ENCODE results near the gene DACH1. TPM values are rescaled to one million over a fixed set of nuclear protein-coding genes. Genes with fewer than 3 reads are reported as not detected.

The DACH1 gene
- total RNA-seq, 1 donor from 2014 or later = 1.6 TPM

DNA sequence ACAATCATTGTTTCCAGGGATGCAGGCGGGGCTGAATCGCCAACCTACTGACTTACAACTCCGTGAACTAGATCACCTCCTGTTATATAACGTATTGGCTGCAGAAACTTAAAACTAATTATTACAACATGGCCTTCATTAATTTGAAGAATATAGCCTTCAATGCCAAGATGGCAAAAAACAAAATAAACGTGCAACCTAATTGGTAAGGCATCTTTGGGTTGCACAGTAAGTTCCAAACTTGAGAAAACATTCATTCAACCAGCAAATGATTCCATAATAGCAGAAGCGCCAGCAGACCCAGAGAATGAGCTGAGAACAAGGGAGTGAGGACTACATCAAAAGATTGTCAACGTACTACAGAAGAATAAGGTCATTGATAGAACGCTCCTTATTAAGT is 39.8 kb downstream of the DACH1 start:
- H4K20me1 ChIP-seq (ENCODE audit: insufficient read depth, low read length) = no peaks in the 10 kb centered on the region
- H3K4me2 ChIP-seq (ENCODE audit: low read length) = no peak overlapping the region
- Mint-ChIP-seq H3K9me3 (ENCODE audit: unreplicated experiment) (no peaks in the 10 kb centered on the region), H3K36me3 (ENCODE audit: low read depth, unreplicated experiment) (no peaks in the 10 kb centered on the region), H3K27ac (ENCODE audit: unreplicated experiment) (no peak overlapping the region), H3K4me1 (ENCODE audit: low read depth, unreplicated experiment) (peaks cover 6% of the 10 kb centered on the region), H3K27me3 (ENCODE audit: low read depth, unreplicated experiment) (no peaks in the 10 kb centered on the region), H3K4me3 (ENCODE audit: unreplicated experiment) (no peak overlapping the region)
- H3K79me2 ChIP-seq (ENCODE audit: insufficient read depth, low read length) = no peaks in the 10 kb centered on the region
- FAIRE-seq (no peak), DNase-seq (ENCODE audit: low read depth) (no peak)
- H3K4me3 ChIP-seq (ENCODE audit: insufficient read depth, low read depth, low read length) = no peak overlapping the region
- H3K27ac ChIP-seq (ENCODE audit: low read depth, low read length) = no peak overlapping the region
- H3K27me3 ChIP-seq (ENCODE audit: insufficient read depth, low read length) = no peaks in the 10 kb centered on the region
- no peaks in the 10 kb centered on the region for H3K9me3 ChIP-seq (ENCODE audit: insufficient read depth, low read depth, low read length)
- TF ChIP-seq, protein P1, sequence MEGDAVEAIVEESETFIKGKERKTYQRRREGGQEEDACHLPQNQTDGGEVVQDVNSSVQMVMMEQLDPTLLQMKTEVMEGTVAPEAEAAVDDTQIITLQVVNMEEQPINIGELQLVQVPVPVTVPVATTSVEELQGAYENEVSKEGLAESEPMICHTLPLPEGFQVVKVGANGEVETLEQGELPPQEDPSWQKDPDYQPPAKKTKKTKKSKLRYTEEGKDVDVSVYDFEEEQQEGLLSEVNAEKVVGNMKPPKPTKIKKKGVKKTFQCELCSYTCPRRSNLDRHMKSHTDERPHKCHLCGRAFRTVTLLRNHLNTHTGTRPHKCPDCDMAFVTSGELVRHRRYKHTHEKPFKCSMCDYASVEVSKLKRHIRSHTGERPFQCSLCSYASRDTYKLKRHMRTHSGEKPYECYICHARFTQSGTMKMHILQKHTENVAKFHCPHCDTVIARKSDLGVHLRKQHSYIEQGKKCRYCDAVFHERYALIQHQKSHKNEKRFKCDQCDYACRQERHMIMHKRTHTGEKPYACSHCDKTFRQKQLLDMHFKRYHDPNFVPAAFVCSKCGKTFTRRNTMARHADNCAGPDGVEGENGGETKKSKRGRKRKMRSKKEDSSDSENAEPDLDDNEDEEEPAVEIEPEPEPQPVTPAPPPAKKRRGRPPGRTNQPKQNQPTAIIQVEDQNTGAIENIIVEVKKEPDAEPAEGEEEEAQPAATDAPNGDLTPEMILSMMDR (IDR thresholded peaks at IDR 0.05; ENCODE audit: insufficient read depth, low read depth, low read length) = no peak
- no peak for TF ChIP-seq EZH2 (IDR thresholded peaks at IDR 0.05; ENCODE audit: insufficient read depth, low read length)
- no peak overlapping the region for H2AFZ ChIP-seq (ENCODE audit: low read depth, low read length)
- H3K36me3 ChIP-seq (ENCODE audit: insufficient read depth, low read length) = no peaks in the 10 kb centered on the region
- no peaks in the 10 kb centered on the region for H3K4me1 ChIP-seq (ENCODE audit: insufficient read depth, low read length)
- no peak overlapping the region for H3K9ac ChIP-seq (ENCODE audit: low read length)

DNA sequence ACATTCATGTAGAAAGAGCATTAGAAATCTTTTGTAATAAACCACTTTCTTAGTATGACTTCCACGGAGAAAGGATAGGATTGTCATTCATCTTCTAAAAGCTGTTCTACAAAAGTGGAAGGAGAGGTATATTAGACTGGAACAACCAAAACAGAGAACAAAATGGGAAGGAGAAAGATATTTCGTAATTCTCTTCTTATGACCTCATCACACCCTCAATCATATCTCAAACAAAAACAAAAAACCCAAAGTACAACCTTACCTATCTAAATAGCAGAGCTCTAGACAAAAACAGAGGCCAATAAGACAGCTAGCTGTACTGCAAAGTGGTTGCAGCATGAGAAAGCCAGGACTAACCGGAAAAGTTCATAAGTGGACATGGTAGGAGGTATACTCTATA is 46.3 kb downstream of the DACH1 start:
- no peaks in the 10 kb centered on the region for H3K27me3 Mint-ChIP-seq (ENCODE audit: low read depth, unreplicated experiment)
- no peak for FAIRE-seq
- H4K20me1 ChIP-seq (ENCODE audit: insufficient read depth, low read length) = no peaks in the 10 kb centered on the region
- no peaks in the 10 kb centered on the region for H3K36me3 ChIP-seq (ENCODE audit: insufficient read depth, low read length)
- H3K27ac Mint-ChIP-seq (ENCODE audit: unreplicated experiment) = no peak overlapping the region
- no peak overlapping the region for H3K4me2 ChIP-seq (ENCODE audit: low read length)
- DNase-seq (ENCODE audit: low read depth) = no peak
- H3K9me3 ChIP-seq (ENCODE audit: insufficient read depth, low read depth, low read length) = no peaks in the 10 kb centered on the region
- no peak overlapping the region for H3K4me3 ChIP-seq (ENCODE audit: insufficient read depth, low read depth, low read length)
- no peaks in the 10 kb centered on the region for H3K36me3 Mint-ChIP-seq (ENCODE audit: low read depth, unreplicated experiment)
- no peak overlapping the region for H2AFZ ChIP-seq (ENCODE audit: low read depth, low read length)
- H3K9me3 Mint-ChIP-seq (ENCODE audit: unreplicated experiment) = no peaks in the 10 kb centered on the region
- no peaks in the 10 kb centered on the region for H3K4me1 ChIP-seq (ENCODE audit: insufficient read depth, low read length)
- H3K27ac ChIP-seq (ENCODE audit: low read depth, low read length) = no peak overlapping the region
- TF ChIP-seq, protein P1 (IDR thresholded peaks at IDR 0.05; ENCODE audit: insufficient read depth, low read depth, low read length) = no peak
- TF ChIP-seq EZH2 (IDR thresholded peaks at IDR 0.05; ENCODE audit: insufficient read depth, low read length) = no peak
- H3K79me2 ChIP-seq (ENCODE audit: insufficient read depth, low read length) = no peaks in the 10 kb centered on the region
- no peak overlapping the region for H3K4me3 Mint-ChIP-seq (ENCODE audit: unreplicated experiment)
- peaks cover 8% of the 10 kb centered on the region for H3K4me1 Mint-ChIP-seq (ENCODE audit: low read depth, unreplicated experiment)
- H3K9ac ChIP-seq (ENCODE audit: low read length) = no peak overlapping the region
- no peaks in the 10 kb centered on the region for H3K27me3 ChIP-seq (ENCODE audit: insufficient read depth, low read length)

DNA sequence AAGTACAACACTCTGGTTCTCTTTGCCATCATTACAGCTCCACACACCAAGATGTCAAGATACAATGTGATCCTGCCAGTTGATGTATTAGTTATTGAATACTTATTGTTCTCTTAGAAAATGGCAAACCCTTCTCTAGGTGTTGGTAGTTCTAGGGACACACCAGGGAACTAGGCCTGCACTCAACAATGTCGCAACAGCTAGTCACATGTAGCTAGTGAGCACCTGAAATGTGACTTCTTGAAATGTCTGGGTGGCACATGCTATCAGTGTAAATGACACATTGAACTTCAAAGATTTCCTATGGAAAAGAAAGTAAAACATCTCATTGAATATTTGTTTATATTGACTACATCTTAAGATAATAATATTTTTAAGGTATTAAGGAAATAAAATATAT is 49.7 kb downstream of the DACH1 start:
- no peaks in the 10 kb centered on the region for H3K27me3 Mint-ChIP-seq (ENCODE audit: low read depth, unreplicated experiment)
- H3K36me3 Mint-ChIP-seq (ENCODE audit: low read depth, unreplicated experiment) = no peaks in the 10 kb centered on the region
- no peaks in the 10 kb centered on the region for H3K36me3 ChIP-seq (ENCODE audit: insufficient read depth, low read length)
- H3K27ac Mint-ChIP-seq (ENCODE audit: unreplicated experiment) = no peak overlapping the region
- DNase-seq (ENCODE audit: low read depth) = no peak
- FAIRE-seq = no peak
- no peak overlapping the region for H3K9ac ChIP-seq (ENCODE audit: low read length)
- no peak overlapping the region for H3K4me2 ChIP-seq (ENCODE audit: low read length)
- no peaks in the 10 kb centered on the region for H3K9me3 ChIP-seq (ENCODE audit: insufficient read depth, low read depth, low read length)
- H3K9me3 Mint-ChIP-seq (ENCODE audit: unreplicated experiment) = no peaks in the 10 kb centered on the region
- no peak overlapping the region for H2AFZ ChIP-seq (ENCODE audit: low read depth, low read length)
- no peaks in the 10 kb centered on the region for H3K79me2 ChIP-seq (ENCODE audit: insufficient read depth, low read length)
- no peaks in the 10 kb centered on the region for H4K20me1 ChIP-seq (ENCODE audit: insufficient read depth, low read length)
- no peaks in the 10 kb centered on the region for H3K27me3 ChIP-seq (ENCODE audit: insufficient read depth, low read length)
- no peaks in the 10 kb centered on the region for H3K4me1 ChIP-seq (ENCODE audit: insufficient read depth, low read length)
- peaks cover 11% of the 10 kb centered on the region for H3K4me1 Mint-ChIP-seq (ENCODE audit: low read depth, unreplicated experiment)
- no peak overlapping the region for H3K4me3 Mint-ChIP-seq (ENCODE audit: unreplicated experiment)
- no peak overlapping the region for H3K27ac ChIP-seq (ENCODE audit: low read depth, low read length)
- H3K4me3 ChIP-seq (ENCODE audit: insufficient read depth, low read depth, low read length) = no peak overlapping the region
- no peak for TF ChIP-seq EZH2 (IDR thresholded peaks at IDR 0.05; ENCODE audit: insufficient read depth, low read length)
- TF ChIP-seq, protein P1 (IDR thresholded peaks at IDR 0.05; ENCODE audit: insufficient read depth, low read depth, low read length) = no peak
